ENCODE measurements around the gene OXA1L.
"Not testable (repeated sequence)": the region's sequence is repeated elsewhere in the genome, so short reads cannot be mapped to it uniquely, and the experiment has no call there.

Gene OXA1L

DNA sequence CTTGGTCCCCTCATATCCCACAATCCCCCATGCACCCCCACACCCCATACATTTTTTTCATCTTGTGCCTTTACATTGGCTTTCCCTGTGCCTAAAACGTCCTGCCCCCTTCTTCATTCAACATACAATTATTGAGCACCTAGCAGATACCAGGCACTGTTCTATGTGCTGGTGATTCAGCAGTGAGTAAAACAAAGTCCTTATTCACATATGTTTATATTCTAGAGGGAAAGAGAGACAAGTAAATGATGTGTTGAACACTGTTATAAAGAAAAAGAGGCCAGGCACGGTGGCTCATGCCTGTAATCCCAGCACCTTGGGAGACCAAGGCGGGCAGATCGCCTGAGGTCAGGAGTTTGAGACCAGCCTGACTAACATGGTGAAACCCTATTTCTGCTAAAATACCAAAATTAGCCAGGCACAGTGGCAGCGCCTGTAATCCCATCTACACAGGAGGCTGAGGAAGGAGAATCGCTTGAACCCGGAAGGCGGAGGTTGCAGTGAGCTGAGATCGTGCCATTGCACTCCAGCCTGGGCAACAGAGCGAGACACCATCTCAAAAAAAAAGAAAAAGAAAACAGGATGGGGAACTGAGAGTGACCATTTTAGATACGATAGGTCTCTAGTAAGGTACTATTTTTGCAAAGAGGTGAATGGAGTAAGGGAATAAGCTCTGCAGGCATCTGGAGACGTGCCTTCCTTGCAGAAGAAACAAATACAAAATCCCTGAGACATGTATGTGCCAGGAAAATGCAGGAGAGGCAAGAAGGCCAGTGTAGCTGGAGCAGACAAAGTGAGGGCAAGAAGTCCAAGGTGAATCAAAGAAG lies 36.6 kb downstream of the OXA1L start:
- DNase-seq = no peak

GRCh38 chr14:22803687-22803974 lies 37.1 kb downstream of the OXA1L start:
- no peak for DNase-seq

GRCh38 chr14:22805235-22805634 lies 38.7 kb downstream of the OXA1L start:
- DNase-seq = not testable (repeated sequence)

GRCh38 chr14:22807432-22808087 lies 41.1 kb downstream of the OXA1L start:
- no peak for DNase-seq

DNA sequence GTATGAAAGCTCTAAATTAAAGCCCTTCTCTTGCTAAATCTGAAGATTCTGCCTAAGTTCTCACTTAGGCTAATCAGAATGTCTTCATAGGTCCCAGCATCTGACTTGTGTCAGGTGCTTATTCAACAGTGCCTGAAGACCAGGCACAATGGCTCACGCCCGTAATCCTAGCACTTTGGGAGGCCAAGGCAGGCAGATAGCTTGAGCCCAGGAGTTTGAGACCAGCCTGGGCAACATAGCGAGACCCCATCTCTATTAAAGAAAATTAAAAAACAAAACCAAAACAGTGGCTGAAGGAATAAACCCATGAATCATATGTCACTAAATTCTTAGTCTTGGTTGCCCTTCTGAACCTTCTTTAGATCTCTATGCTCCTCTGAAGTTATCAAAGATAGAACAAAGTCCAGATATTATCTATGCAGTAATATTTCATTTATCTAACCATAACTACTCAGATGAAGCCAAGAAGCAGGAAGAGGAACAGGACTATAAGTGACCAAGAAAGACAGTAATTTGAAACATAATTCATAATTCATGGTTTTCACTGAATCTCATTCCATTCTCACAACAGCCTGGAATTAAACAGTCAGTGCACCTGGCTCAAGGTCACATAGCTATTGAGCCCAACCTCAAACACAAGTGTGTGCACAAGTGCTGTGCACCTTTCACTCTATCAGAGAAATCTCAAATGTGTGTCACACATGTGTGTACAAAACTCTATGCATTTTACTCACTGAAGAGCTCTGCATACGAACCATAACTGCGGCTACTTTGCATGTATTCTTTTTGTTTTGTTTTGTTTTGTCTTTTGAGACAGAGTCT lies 42.1 kb downstream of the OXA1L start:
- no peak for DNase-seq

GRCh38 chr14:22811722-22812121 lies 45.2 kb downstream of the OXA1L start:
- DNase-seq = no peak

DNA sequence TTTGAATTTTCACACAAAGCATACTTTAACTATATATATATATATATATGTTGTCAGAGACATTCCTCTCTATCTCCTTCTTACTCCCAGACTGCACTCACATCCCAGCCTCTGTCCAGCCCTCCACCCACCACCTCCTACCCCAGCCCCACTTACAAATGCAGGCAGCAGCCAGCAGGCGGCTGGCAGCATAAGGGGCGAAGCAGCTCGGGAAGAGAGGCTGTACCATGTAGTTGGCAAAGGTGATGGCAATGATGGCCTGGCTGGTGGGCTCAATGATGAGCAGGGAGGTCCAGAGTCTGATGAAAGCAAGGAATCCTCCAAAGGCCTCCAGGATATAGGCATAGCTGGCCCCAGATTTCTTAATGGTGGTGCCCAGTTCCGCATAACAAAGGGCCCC lies 46.3 kb downstream of the OXA1L start:
- no peak for DNase-seq

GRCh38 chr14:22813145-22813544 lies 46.7 kb downstream of the OXA1L start:
- no peak for DNase-seq

DNA sequence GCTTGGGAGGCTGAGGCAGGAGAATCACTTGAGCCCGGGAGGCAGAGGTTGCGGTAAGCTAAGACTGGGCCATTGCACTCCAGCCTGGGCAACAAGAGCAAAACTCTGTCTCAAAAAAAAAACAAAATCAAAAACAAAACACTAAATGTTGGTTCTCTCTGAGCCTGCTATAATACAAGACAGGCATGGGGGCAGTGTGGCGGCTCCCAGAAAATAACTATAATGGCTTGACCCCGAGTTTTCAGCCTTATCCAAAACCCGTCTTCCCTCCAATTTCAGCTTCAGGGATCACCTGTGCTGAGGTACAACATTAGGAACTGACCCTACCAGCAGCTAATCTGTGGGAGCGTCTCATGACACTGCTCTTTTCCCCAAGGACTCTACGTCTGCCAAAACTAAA lies 47.9 kb downstream of the OXA1L start:
- no peak for DNase-seq

DNA sequence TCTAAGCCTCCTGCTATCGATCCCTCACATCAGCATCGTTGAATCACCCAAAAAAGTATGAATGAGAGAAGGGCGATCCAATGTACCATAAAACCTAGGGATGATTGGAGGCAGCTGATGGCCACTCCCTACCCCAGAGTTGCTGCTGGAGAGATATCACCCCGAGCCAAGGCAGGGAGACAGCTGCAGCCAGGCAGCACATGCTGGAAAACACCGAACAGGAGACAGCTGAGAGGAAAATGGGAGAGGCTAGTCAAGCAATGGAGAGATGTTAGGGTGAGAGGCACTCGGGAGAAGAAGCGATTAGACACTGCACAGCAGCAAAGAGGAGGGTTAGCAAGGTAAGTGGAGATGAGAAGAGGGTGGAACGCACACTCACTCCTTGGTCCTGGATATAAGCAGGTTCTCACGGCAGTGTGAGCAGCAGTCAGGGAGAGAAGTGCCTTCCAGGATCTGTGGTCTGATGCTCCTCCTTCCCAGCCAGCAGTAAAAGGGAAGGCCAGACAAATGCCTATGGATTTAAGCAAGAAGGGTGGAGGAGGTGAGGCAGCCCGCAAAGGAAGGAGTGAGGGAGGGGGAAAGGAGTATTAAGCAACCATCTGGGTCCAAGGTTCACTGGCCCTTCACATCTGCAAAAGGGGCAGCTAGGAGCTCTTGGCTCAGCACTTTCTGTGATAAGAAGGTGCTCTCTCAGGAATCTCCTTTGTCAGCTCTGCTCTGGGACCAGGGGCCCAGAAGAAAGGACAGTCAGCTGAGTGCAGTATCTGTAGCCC lies 48.6 kb downstream of the OXA1L start, which contains the start of gene SLC7A7:
Gene SLC7A7, minus strand, starts transcription at position 495 of the 773 bp plus-strand sequence. CDS start 2,037 bp downstream, outside the sequence.
- DNase-seq = no peak

- no peak for DNase-seq
Measured at GRCh38 chr14:22819151-22819988, 52.9 kb downstream of the OXA1L start.

DNA sequence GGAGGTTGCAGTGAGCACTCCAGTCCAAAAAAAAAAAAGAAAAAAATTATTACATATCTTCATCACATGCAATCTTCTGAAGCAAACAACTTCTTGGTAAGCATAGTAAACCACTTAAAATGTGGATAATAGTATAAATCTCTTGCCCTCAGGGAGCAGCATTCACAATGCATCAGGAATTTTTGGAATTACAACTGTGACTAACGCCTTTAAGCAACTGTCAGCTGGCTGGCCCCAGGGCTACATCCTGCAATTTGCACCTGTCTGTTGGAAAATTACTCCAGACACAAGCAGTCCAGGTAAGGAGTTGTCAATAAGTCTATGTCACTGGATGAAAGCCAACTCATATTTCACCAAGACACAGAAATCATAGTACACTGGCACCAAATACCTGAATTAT lies 54.2 kb downstream of the OXA1L start:
- DNase-seq = no peak

DNA sequence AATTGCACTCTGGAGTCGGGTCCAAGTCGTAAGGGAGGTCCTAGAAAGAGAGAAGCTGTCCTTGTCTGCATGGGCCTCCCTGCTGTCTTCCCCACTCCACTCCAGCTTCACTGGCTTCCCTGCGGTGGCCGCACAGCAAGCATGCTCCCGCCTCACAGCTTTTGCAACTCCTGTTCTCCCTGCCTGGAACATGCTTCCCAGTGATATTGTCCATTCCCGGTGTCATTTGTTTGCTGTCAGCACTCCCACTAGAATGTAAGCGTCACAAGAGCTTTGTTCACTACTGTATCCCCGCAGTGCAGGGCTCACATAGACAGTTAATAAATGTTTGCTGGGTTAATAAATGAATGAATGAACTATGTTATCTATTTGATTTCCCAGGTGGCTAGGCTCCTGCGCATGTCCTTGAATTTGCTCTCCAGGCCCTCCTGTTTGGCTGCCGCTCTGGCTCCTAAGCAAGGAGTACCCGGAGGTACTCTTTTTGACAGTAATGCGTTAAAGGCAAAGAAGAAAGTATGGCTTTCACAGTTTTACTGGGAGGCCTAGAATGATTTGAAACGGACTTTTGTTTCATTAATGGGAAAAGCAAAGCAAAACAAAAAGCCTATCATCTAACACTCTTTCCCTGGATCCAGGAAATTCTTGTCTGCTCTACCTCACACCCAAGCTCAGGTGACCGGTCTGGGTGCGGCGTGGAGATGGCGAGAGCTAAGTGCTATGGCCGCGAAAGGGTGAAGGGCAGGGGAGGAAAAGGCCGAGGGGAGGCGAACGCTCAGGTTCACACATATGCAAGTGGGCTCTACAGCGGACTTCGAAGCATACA lies 54.9 kb downstream of the OXA1L start:
- no peak for DNase-seq

DNA sequence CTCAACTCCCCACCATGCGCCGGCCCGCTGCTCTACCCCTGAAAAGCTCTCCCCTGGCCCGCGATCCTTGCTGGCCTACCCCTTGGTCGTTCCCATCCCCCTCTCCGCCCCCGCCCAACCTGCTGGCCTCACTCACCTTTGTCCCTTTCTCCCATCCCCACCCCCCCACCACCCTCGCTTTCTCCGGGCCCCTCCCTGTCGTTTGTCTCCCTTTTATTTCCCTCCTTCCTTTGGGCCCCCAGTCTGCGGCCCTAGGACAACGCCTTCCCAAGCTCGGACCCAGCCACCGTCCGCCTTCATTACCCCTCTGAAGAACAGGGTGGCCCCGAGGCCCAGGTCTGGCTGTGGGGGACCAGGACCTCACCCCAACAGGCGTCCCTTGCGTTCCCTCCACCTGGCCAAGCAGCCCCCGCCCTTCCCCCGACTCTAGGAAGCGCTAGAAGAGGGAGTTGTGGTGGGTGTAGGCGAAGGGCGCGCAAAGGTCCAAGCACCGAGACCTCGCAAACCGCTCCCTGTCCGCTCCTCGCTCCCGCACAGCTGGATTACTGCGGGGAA lies 55.6 kb downstream of the OXA1L start:
- no peak for DNase-seq
